NT2/D1 (cell line): Measurements from ENCODE around the gene CDH10.

Experiments
- SUZ12 ChIP-seq: IDR thresholded peaks from 2 replicates; pipeline ENCODE4 v1.6.1; 2011; ENCODE audit not compliant: insufficient read length, insufficient read depth; ENCODE audit errors: extremely low read depth
- YY1 ChIP-seq: IDR thresholded peaks from 2 replicates; pipeline ENCODE4 v1.6.1; 2011; ENCODE audit not compliant: insufficient read length, insufficient read depth
- ZNF274 ChIP-seq: IDR thresholded peaks from 2 replicates; pipeline ENCODE4 v1.6.1; 2011; ENCODE audit warnings: mild to moderate bottlenecking, low read depth, low read length

DNA sequence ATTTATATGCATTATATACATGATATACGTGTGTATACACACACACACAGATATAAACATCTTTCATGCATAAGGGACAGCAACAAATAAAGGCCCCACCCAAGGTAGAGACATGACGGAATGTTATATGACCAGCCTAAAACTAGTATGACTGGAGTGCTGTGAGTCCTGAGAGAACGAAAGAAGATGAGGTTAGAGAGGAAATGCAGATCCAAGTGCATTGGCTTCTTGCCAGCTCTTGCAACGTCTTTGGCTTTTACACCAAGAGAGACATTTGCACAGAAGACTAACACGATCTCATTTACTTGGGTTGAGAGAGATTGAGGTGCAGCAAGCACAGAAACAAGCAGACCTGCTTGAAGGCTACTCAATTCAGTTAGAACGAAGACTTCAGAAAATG, 23.0 kb downstream of the CDH10 start:
- TF ChIP-seq YY1: no peak
- TF ChIP-seq SUZ12: no peak
- TF ChIP-seq ZNF274: no peak
